Activated T-helper 1 cell treated with anti-CD3 and anti-CD28 coated beads, Interleukin-2, amount 50 U/mL, for 16 hours (primary cell): Measurements from ENCODE around the gene HPS4.
"Not testable (repeated sequence)": the region's sequence is repeated elsewhere in the genome, so short reads cannot be mapped to it uniquely, and the experiment has no call there.

ENCODE experiments used
- DNase-seq, 2 donors: peaks; one replicate each; pipeline ENCODE4 v3.0.0-alpha.2; 2020; ENCODE audit warnings: low read depth in 1 of 2, low spot score in 1 of 2

HPS4 gene

DNA sequence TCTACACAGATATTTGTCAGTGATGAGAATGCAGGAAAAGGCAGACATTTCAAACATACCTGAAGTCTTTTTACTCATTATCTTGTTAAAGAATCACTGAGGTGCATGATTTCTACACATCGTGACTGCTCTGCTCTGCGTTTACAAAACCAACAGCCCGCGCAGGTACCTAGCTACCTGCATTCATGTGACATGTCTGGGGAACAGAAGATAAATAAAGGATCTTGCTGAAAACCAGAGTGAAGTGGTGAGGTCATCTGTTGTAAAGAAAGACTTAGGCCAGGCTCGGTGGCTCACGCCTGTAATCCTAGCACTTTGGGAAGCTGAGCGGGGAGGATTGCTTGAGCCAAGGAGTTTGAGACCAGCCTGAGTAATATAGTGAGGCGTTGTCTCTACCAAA, 38.8 kb downstream of the HPS4 start:
- DNase-seq: no peak

DNA sequence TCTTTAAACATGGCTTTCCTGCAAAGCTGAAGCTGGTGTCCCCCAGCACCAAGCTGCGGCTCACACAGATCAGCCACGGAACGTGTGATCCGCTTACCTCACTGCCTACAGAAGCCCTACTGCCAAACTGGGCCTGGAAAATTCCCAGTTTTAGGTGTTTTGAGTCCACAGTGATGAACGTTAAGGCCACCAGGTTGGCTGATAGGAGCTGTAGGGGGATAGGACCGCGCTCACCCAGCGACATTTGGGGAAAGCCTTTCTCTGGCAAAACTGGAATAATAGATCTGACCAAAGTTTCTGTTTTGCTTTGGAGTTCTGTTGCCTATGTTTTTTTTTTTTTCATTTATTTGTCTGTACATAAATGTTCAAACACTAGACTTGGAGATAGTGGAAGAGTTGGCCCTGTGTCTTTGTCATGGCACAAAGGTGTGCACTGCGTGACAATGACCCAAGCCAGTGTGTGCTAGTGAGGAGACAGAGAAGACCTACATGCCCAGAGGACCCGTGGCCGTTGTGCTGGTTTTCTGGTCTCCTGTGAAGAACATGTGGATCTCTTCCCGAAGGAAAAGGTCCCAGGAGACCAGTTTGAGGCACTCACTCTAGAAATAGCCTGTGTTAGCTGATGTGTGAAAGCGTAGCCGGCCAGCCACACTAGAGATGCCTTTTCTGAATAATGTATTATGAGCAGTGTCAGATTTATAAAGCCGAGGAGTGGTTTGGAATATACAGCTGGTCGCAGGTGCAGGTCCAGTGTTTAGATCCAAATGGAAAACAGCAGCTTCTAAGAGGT, 39.5 kb downstream of the HPS4 start:
- DNase-seq: no peak

DNA sequence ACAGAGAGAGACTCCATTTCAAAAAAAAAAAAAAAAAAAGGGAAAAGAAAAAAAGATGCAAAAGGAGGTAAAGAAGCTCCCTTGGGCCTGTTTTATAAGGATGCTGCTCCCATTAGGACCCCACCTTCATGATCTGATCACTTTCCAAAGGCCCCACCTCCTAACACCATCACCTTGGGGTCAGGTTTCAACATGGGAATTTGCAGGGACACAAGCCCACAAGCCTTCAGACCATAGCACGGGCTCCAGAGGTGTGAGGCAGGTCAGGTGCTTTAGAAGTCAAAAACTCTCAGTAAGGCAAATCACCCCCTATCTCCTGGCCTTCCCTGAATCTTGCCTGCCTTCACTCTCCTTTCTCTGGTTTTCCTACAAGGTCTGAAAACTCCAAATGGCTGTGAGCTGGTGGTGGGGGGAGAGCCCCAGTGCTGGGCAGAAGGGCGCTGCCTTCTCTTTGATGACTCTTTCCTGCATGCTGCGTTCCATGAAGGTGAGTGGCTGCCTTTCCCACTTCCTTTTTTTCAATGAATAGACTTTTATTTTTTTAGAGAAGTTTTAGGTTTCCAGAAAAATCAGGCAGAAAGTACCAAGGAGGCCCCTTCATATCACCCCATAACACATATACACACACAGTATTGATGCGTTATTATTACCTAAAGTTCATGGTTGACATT, 41.4 kb downstream of the HPS4 start:
- no peak for DNase-seq

- no peak for DNase-seq
These were observed 44.0 kb downstream of the HPS4 start for GRCh38 chr22:26439559-26439958.

- DNase-seq: not testable (repeated sequence)
These were observed 44.8 kb downstream of the HPS4 start for GRCh38 chr22:26438776-26439175.

GRCh38 chr22:26437694-26438392, 45.7 kb downstream of the HPS4 start:
- no peak for DNase-seq

- DNase-seq: no peak
These were observed 46.6 kb downstream of the HPS4 start for GRCh38 chr22:26436903-26437515.

DNA sequence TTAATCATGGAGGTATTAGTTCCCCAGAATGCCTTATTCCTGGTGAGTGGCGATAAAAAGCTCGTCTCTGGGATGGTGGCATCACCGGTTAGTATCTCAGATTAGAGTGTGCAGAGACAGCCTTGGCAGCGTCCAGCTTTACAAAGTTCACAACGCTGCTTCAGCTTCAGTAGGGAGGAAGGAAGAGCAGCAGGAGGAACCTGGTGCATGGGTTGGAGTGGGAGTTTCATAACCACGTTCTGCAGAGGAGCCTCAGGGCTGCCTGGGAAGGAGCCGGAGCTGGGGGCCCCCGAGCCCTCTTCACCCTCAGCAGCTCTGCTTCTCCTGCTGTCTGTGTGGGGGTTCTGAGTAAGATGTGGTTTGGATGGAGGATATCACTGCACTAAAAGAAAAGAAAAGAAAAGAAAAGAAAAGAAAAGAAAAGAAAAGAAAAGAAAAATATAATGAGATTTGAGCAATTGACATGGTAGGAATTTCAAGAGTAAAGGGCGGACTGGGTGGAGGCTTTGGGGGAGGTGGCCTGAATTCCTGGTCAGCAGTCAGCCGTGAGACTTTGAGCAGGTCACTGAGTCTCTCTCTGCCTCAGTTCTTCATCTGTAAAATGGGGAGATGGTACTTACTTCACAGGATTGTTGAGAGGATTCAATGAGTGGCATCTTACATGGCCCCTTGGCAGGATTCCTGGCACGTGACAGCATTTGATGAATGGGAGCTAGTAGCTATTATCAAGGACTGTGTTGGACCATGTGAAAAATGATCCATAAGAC, 48.1 kb downstream of the HPS4 start:
- no peak for DNase-seq

GRCh38 chr22:26433805-26434204, 49.8 kb downstream of the HPS4 start:
- no peak for DNase-seq

DNA sequence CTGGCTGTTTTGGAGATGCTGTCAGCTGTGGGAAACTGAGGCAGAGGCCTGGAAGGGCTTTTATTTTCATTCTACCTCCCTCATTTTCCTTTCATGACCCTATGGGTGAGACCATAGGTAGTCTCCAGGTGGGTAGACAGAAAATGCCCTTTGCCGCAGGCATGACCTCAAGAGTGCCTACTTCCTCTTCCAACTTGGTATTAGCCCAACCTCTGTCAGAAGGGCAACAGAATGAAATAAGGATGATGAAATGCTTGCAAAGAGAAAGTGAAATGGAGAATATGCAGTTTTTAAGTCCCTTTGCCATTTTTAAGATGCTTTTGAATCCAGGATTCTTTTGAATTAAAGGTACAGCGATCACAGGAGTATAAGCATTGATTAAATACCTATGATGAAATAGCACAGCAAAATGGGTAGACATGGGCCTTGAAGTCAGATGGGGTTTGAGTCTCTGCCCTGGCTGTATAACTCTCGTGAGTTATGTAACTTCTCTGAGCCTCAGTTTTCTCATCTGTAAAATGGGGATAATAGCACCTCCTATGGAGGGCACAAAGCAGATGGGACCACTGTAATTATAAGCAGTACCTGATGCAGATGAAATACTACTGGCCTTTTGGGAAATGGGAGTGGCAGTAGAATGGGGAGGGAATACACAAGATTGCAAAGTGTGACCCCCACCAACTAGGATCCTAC, 50.8 kb downstream of the HPS4 start:
- DNase-seq: no peak

- no peak for DNase-seq
These were observed 52.2 kb downstream of the HPS4 start for GRCh38 chr22:26431261-26431995.

DNA sequence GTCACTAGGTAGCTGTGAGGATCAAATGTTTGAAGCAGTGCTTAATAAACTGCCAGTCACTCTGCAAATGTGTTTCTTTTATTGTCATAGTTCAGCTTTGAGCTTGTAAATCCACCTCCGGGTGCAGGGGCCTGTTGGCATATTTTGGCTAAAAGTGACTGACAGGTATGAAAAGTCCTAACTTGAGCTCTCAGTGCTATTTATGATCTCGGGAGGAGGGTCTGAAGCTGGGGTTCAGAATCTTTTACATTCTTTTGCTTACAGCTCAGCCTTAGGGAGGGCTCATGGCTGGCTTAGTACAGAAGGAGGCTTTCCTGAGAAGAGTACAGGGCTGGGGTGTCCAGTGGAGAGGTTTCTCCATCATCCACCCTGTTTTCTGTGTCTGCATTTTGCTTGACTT, 53.0 kb downstream of the HPS4 start:
- DNase-seq: no peak

DNA sequence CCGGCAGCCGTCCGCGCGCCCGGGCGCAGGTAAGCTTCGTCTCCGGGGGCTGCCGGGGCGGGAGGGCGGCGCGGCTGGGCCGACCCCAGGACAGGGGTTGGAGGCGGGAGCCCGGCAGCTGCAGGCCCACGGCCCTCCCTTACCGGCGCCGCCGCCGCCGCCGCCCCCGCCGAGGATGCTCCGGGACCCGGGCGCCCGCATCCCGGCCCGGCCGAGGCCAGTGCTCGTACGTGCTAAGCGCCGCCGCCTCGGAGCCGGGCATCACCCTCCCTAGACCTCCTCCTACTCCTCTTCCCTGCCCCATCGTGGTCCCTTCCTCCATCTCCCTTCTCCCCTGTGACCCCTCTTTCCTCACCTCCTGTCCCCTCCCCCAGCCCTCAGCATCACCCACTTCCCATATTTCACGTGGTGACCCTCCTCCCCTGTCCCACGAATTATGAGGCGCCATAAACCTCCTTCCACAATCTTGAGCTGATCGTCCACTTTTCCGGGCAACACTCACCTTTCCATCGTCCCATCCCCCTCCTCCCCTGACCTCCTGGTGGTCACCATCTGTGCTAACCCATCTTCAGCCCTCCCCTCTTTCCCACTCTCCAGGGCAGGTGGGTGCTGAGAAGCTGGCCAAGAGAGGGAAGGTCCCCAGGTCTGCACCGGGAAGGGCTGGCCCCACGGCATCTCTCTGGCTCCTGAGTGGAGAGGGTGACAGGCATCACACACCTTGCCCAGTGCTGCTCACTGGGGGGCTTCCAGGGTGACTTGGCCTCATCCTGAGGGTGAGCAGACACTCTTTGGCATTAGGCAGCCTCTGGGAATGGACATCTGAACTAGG, 53.9 kb downstream of the HPS4 start:
- DNase-seq: no peak

GRCh38 chr22:26428515-26429457, 54.8 kb downstream of the HPS4 start, which contains the start of gene ASPHD2:
ASPHD2 (plus strand) TSS chr22:26429260; CDS start chr22:26433616, 4,356 bp downstream.
- peak; percentile 48 to 74 for DNase-seq

GRCh38 chr22:26426924-26427323, 56.7 kb downstream of the HPS4 start:
- no peak for DNase-seq

DNA sequence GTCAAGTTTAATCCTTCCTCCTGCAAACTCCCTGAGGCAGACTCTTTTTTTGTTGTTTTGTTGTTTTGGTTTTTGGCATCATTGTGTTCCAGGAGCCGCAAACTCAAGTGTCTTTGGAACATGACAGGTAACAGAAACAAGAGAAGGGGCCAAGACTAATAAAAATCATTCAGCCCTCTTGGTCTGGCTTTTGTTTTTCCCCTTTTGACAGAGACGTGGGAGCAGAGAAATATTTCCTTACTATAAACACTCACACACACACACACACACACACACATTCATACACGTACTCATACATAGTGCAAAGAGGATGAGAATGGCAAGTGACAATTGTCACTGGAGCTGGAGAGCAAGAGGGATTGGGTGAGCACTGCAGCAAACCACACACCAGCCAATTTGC, 65.0 kb downstream of the HPS4 start:
- no peak for DNase-seq

GRCh38 chr22:26417406-26417805, 66.2 kb downstream of the HPS4 start:
- no peak for DNase-seq
